Endothelial cell of umbilical vein (primary cell): Measurements from ENCODE around the gene IQGAP2. TPM values are rescaled to one million over a fixed set of nuclear protein-coding genes. Genes with fewer than 3 reads are reported as not detected.

ENCODE experiments used
- BruUV-seq: library from RNA; stranded (reverse); fragments of 400-500 nt; replicated peaks from 2 replicates; lab custom pipeline; 2021; lab: Mats Ljungman, UMichigan
- CTCF ChIA-PET: fragments of 300-600, 350-600 bp; sonication (Branson Sonifier 250); formaldehyde crosslinking; loops from one replicate; lab custom pipeline; 2021; ENCODE audit warnings: antibody characterized with exemption, inconsistent platforms; lab: Charles Lee
- POLR2A ChIA-PET: fragments of 300-600, 350-600 bp; sonication (Branson Sonifier 250); formaldehyde crosslinking; loops from one replicate; lab custom pipeline; 2021; ENCODE audit warnings: antibody characterized with exemption, inconsistent platforms; lab: Charles Lee
- DNase-seq: peaks from one replicate; pipeline ENCODE4 v3.0.0-alpha.2; 2011; ENCODE audit warnings: low read depth, low spot score
- FAIRE-seq: peaks from 2 replicates; lab custom pipeline; 2011; peaks lifted over from hg19 to GRCh38; lab: Jason Lieb, UNC
- H2AFZ ChIP-seq: 2 replicates; pipeline ENCODE4 v1.6.0; 2012; ENCODE audit warnings: low read depth, low read length, control low read depth, inconsistent platforms
- H3K27ac ChIP-seq: 2 replicates; pipeline ENCODE4 v1.5.1; 2011; ENCODE audit warnings: low read depth, mild to moderate bottlenecking, control low read depth, low read length, moderate library complexity; ENCODE audit not compliant: insufficient read depth
- H3K27me3 ChIP-seq, 2 experiments: 2 replicates each; pipeline versions ENCODE4 v1.6.0 to v1.6.1; 2011; ENCODE audit warnings: low read length in 2 of 2, mixed read lengths in 1 of 2; ENCODE audit not compliant: control insufficient read depth in 2 of 2, insufficient read depth in 2 of 2
- H3K36me3 ChIP-seq, 2 experiments: 2 replicates in 1 of 2; 3 replicates in 1 of 2; pipeline ENCODE4 v1.5.1; 2011; ENCODE audit warnings: low read length in 2 of 2, mild to moderate bottlenecking in 1 of 2, moderate library complexity in 1 of 2; ENCODE audit not compliant: control insufficient read depth in 2 of 2, insufficient read depth in 2 of 2; ENCODE audit errors: extremely low read depth in 1 of 2
- H3K4me1 ChIP-seq: 3 replicates; pipeline ENCODE4 v1.5.1; 2011; ENCODE audit warnings: mild to moderate bottlenecking, low read length; ENCODE audit not compliant: control insufficient read depth, insufficient read depth; ENCODE audit errors: extremely low read depth
- H3K4me2 ChIP-seq: 2 replicates; pipeline ENCODE4 v1.6.1; 2011; ENCODE audit warnings: low read length, control low read depth, mixed read lengths; ENCODE audit not compliant: insufficient read depth
- H3K4me3 ChIP-seq, 3 experiments: fragments of 200-600 bp in 1 of 3; sonication (generic), shearing (Covaris generic) in 1 of 3; replicated peaks in 1 of 3; 2 replicates each; pipeline ENCODE4 v1.5.1; 2011 to 2016; ENCODE audit warnings: control low read depth in 3 of 3, low read length in 3 of 3, mild to moderate bottlenecking in 2 of 3, inconsistent platforms in 1 of 3, low read depth in 1 of 3, moderate library complexity in 1 of 3; ENCODE audit not compliant: insufficient read depth in 1 of 3
- H3K79me2 ChIP-seq: 2 replicates; pipeline ENCODE4 v1.6.0; 2012; ENCODE audit warnings: low read length, inconsistent platforms; ENCODE audit not compliant: control insufficient read depth, insufficient read depth
- H3K9ac ChIP-seq: replicated peaks from 2 replicates; pipeline ENCODE3; 2011; ENCODE audit warnings: low read length, control low read depth; ENCODE audit not compliant: insufficient read depth; ENCODE audit errors: extremely low read depth
- H3K9me1 ChIP-seq: replicated peaks from 3 replicates; pipeline ENCODE4 v1.6.0; 2011; ENCODE audit warnings: mild to moderate bottlenecking, low read length; ENCODE audit not compliant: control insufficient read depth, insufficient read depth; ENCODE audit errors: extremely low read depth
- H3K9me3 ChIP-seq: replicated peaks from 2 replicates; pipeline ENCODE4 v1.5.1; 2012; ENCODE audit warnings: low read length, inconsistent platforms; ENCODE audit not compliant: control insufficient read depth, insufficient read depth
- H4K20me1 ChIP-seq: replicated peaks from 2 replicates; pipeline ENCODE3; 2011; ENCODE audit warnings: mild to moderate bottlenecking, low read length; ENCODE audit not compliant: control insufficient read depth, insufficient read depth; ENCODE audit errors: extremely low read depth
- CTCF ChIP-seq, 2 donors: IDR thresholded peaks; 1 replicate in 1 of 2; 2 replicates in 1 of 2; pipeline ENCODE4 v1.5.1; 2011; ENCODE audit warnings: low read length in 2 of 2, mild to moderate bottlenecking in 2 of 2, moderate library complexity in 2 of 2, control low read depth in 1 of 2, inconsistent platforms in 1 of 2, low read depth in 1 of 2; ENCODE audit not compliant: insufficient read depth in 1 of 2; ENCODE audit errors: extremely low read depth in 1 of 2
- EZH2 ChIP-seq: IDR thresholded peaks from 2 replicates; pipeline ENCODE4 v1.6.1; 2012; ENCODE audit warnings: borderline replicate concordance, low read depth, mild to moderate bottlenecking, moderate library complexity, low read length, inconsistent platforms; ENCODE audit not compliant: severe bottlenecking
- FOS ChIP-seq: IDR thresholded peaks from 2 replicates; pipeline ENCODE4 v1.6.1; 2011; ENCODE audit warnings: mild to moderate bottlenecking, low read length, moderate library complexity, borderline replicate concordance; ENCODE audit not compliant: insufficient read depth
- GATA2 ChIP-seq: IDR thresholded peaks from 2 replicates; pipeline ENCODE4 v1.7.0; 2011; ENCODE audit warnings: low read depth, mild to moderate bottlenecking, moderate library complexity, mixed read lengths, low read length; ENCODE audit not compliant: insufficient read length, insufficient read depth
- JUN ChIP-seq: IDR thresholded peaks from 2 replicates; pipeline ENCODE4 v1.6.1; 2011; ENCODE audit warnings: borderline replicate concordance, low read depth; ENCODE audit not compliant: insufficient read length, insufficient read depth
- MAX ChIP-seq: IDR thresholded peaks from 2 replicates; pipeline ENCODE4 v1.6.1; 2011; ENCODE audit not compliant: insufficient read depth, insufficient read length
- MYC ChIP-seq: IDR thresholded peaks from one replicate; pipeline ENCODE4 v1.6.1; 2011; ENCODE audit warnings: mild to moderate bottlenecking, low read depth, low read length
- POLR2A ChIP-seq: IDR thresholded peaks from 2 replicates; pipeline ENCODE4 v1.6.1; 2012; ENCODE audit warnings: low read depth, mild to moderate bottlenecking, control low read depth, low read length
- POLR2AphosphoS5 ChIP-seq: IDR thresholded peaks from 2 replicates; pipeline ENCODE4 v1.6.1; 2012; ENCODE audit warnings: low read depth, mild to moderate bottlenecking, control low read depth, low read length, moderate library complexity; ENCODE audit not compliant: insufficient read depth
- dilution Hi-C: fragments of 300-500 bp; cut with MboI; formaldehyde crosslinking; loops from one replicate; pipeline ENCODE4 v1.15.0; 2019; ENCODE audit warnings: low sequenced_read_pairs; ENCODE audit not compliant: extremely low pct_ligation_motif_present
- intact Hi-C: fragments of 100-400 bp; cut with micrococcal nuclease; formaldehyde crosslinking; loops from one replicate; pipeline ENCODE4 v1.10.0; 2022
- polyA plus RNA-seq, 4 experiments: library from polyadenylated mRNA; depleted of rRNA in 3 of 4; stranded (reverse) in 3 of 4; unstranded in 1 of 4; fragments of >200 nt; gene quantifications; 2 replicates each; pipeline versions ENCODE4 v1.2.1 to v1.2.3, GENCODE V29; 2011 to 2012; ENCODE audit warnings: missing spikeins in 1 of 4
- total RNA-seq: library from RNA; stranded (reverse); gene quantifications from 2 replicates; pipeline ENCODE4 v1.2.3, GENCODE V29; 2021

The IQGAP2 gene
- total and polyA plus RNA-seq, 2 donors (not counting 3 experiments of a cell fraction or from before 2014, with no cell fraction given): 4.5 to 4.7 TPM

DNA sequence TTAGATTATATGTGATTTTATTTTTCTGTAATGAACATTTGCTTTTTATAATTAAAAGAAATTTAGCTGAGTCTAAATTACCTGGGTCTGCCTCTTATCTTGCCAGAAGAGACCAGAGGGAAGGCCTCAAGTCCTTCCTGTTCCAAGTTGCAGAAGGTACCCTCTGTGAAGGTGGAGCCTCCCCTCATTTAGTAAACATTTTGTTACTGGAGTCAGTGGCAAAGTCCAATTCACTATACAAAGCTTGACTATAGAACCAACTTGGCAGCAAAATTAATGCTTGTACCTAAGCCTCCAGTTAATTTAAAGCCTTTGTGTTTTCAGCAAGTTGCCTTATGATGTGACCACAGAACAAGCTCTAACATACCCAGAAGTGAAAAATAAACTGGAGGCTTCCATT lies 270.0 kb downstream of the IQGAP2 start:
- FAIRE-seq (no peak), DNase-seq (no peak)
- Histone ChIP-seq H4K20me1 (no peaks in the 10 kb centered on the region), H3K4me3 (no peak overlapping the region), H3K27ac (no peak overlapping the region), H3K4me1 (no peaks in the 10 kb centered on the region), H3K9ac (no peak overlapping the region), H2AFZ (no peak overlapping the region), H3K36me3 (no peaks in the 10 kb centered on the region), H3K4me2 (no peak overlapping the region), H3K79me2 (no peaks in the 10 kb centered on the region), H3K27me3 (no peaks in the 10 kb centered on the region), H3K9me3 (no peaks in the 10 kb centered on the region), H3K9me1 (no peaks in the 10 kb centered on the region)
- dilution Hi-C loops: no loop called here
- intact Hi-C loops: no loop called here
- ChIA-PET POLR2A (no interaction called here), CTCF (interaction anchor here (1.3 kb wide), 1 partner anchor 26 kb away, joined by 3 read pairs; no protein-coding TSS in a partner anchor)
- BruUV-seq: no TSS peak
- TF ChIP-seq GATA2: no peak
- no peak for TF ChIP-seq EZH2
- no peak for TF ChIP-seq FOS
- no peak for TF ChIP-seq JUN
- no peak for TF ChIP-seq MYC
- no peak for TF ChIP-seq POLR2A
- no peak for TF ChIP-seq CTCF (IDR thresholded peaks at IDR 0.05; ENCODE audit: extremely low read depth in 1 of 2, insufficient read depth in 1 of 2, low read depth in 1 of 2, low read length in 2 of 2)
- TF ChIP-seq POLR2AphosphoS5: no peak
- TF ChIP-seq MAX: no peak
